RCC 7860 (cell line): ENCODE results near the gene CNTN5.

Experiments
- DNase-seq: peaks from one replicate; pipeline ENCODE4 v3.0.0-alpha.2; 2015; ENCODE audit warnings: low spot score
- FAIRE-seq: peaks from 2 replicates; lab custom pipeline; 2012; peaks lifted over from hg19 to GRCh38; lab: Jason Lieb, UNC

Gene CNTN5

DNA sequence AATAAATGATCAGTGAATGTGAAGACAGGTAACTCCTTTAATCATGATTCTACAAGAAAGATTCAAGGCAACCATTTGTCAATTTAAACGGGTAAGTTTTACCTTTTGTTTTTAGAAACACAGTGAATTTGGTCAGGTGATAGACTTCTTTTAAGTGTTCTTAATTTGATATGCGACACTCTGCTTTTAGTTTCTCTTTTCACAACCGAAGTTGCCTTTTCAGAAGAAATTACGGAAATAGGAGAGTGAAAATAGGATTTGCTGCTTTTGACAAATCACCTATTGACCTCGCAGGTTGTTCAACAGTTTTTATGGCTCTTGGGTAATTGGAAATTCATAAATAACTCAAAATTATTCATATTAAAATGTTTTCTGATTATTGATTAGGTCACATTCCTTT, 142.1 kb downstream of the CNTN5 start:
- DNase-seq (no peak), FAIRE-seq (no peak)

DNA sequence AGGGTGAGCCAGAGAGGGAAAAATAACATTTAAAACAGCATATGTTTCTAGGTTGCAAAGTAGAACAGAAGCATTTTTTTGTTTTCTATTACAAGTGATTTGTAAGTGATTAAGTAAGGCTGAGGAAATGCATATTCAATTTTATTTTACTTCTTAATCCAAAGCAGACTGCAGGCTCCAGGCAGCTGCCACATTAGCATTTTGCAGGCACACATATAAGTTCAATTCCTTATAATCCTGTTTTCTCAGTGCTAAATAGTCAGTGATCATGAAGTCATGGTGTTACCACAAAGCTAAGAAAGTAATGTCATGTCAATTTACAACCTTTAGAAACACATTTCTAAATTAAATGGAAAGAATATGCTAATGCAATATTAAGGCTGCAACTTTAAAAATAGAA, 149.8 kb downstream of the CNTN5 start:
- no peak for DNase-seq
- no peak for FAIRE-seq

DNA sequence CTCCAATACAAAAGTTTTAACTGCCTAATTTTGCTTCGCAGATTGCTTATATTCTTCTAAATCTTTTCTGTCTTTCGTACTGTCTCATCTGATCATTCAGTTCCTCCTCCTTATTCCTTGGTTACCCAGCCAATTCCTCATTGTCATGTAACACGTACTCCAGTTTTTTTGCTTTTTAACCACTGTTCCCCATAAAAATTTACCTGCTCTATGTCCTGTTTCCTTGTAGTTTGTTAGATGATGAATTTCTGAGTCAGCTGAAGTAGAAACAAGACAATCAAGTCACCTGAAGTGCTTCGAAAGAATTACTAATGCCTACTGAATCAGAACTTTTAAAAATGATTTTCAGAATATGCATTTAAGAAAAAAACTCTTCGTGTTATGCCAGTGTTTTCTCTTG, 150.6 kb downstream of the CNTN5 start:
- DNase-seq (no peak), FAIRE-seq (no peak)

DNA sequence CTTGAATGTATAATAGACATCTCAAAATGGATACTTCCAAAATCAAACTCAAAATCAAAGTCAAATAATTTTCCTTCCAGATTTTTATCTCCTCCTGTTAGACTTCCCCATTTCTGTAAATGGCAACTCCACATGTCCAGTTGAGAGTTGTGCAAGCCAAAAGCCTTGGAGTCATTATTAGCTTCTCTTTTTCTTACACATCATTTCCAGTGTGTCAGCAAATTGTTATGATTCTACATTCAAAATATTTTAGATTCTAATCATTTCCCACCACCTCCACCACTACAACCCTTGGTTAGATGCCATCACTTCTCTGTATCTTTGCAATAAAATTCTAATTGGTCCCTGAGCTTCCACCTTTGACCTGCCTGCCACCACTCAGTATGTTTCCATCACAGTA, 155.7 kb downstream of the CNTN5 start:
- FAIRE-seq (no peak), DNase-seq (no peak)

DNA sequence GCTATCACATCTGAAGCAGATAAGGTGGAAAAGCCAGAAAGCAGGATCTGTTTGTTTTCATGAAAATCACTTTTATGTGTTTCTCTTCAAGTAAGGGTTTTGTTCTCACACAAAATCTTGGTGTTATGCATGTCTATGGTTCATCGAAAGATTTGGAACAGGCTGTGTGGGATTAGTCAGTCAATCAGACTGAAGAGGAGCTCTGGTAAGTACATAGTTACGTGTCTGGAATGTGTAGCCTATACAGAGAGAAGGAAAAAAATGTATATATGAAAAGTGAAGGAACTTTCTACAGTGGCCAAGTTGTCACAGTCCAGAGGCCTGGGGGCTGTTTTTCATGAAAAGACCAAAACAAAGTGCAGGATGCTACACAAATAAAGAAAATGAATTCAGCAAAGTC, 156.7 kb downstream of the CNTN5 start:
- no peak for DNase-seq
- FAIRE-seq: no peak

DNA sequence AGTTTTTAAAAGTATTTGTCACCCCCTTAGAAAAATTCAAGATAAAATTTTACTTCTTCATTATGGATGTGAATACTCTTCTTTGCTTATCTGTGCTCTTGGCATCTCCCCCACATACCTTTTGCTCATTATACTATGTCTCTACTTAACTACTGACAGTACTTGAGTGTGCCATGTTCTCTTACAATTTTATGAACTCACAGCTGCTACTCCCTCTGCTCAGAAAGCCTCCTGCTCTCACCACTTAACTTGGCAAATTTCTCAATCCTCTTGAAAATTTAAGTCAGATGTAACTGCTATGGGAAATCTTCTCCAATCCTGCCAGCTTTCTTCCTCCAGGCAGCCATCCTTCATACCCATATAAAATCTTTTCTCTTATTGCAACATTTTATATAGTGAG, 163.4 kb downstream of the CNTN5 start:
- DNase-seq (no peak), FAIRE-seq (no peak)

DNA sequence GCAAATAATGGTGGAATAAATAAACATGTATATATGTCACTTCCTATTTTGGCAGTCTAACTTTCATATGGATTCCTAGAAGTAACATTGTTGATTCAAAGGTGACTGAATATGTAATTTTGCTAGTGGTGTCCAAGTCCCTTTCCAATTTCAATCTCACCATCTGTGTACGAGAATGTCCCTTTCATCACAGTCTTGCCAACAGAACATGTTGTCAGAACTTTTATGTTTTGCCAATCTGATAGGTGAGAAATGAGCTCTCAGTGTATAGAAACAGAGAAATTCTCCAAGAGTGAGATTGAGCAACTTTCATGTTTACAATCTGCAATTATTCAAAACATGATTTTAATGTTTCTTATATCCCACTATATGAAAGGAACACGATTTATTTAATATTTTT, 167.5 kb downstream of the CNTN5 start:
- no peak for DNase-seq

DNA sequence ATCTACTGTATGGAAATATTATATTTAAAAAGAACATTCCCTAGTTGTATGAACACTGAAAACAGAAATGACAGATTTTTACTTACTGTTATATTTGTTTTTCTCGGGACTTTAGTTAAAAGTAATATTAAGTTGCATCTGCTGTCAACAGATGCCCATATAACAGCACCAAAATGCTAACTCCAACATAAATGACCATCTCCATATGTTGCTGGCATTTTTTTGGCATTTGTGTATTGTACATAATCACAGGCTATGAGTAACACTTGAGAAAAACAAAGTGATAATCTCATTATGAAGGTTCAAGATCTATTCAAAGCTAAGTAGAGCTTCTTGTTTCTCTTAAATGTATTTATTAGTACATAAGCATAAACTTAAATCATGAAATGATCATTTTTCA, 172.0 kb downstream of the CNTN5 start:
- DNase-seq: no peak
- FAIRE-seq: no peak

More for the DNA sequence above, 167.5 kb downstream of the CNTN5 start:
- no peak for FAIRE-seq

DNA sequence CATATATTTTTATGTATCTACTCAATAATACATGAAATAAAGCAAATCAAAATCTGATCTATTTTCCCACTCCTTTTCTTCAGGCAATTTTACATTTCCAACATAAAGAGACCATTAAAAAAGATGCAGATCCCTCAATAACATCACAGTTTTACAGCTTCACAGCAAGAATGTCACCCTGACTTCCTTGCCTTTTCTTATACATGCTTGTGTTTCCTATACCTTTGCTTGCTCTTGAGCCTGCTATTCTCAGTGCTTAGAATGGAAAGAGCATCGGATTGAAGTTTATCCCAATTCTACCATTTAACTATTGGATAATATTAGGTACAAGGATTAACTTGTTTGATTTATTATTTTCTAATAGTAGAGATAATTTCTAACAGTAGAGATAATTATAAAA, 176.7 kb downstream of the CNTN5 start:
- DNase-seq (no peak), FAIRE-seq (no peak)

DNA sequence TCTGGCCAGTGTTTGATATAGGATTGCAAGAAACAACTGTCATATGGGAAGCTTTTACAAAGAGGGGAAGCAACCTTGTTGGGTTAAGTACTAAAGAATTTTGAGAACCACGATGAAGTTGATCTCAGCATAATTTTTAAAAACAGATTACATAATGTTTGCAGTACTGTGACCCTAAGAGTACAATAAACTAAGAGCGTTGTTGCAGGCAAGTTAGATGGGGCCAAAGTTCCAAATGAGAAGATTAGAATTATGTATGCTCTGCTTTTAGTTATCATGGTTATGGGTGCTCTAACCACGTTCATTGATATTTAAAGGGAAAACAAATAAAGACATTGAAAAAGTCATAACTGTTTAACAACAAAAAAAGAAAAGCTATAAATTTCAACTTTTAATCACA, 177.5 kb downstream of the CNTN5 start:
- DNase-seq (no peak), FAIRE-seq (no peak)

DNA sequence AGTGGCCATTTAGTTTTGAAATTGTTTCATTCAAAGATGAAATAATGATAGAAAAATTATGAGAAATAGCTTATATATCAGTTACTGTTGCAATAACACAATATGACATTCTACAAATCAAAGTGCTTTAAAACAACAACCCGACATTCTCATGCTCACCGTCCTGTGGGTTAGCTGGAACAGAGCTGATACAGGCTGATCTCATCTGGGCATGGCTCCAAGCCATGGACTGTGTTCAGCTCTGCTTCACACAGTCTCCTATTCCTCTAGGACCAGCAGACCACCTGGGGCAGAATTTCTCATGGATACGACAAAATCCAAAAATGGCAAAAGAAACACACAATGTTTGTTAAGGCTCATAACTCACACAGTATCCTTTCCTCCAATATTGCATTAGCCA, 178.6 kb downstream of the CNTN5 start:
- DNase-seq (no peak), FAIRE-seq (no peak)

DNA sequence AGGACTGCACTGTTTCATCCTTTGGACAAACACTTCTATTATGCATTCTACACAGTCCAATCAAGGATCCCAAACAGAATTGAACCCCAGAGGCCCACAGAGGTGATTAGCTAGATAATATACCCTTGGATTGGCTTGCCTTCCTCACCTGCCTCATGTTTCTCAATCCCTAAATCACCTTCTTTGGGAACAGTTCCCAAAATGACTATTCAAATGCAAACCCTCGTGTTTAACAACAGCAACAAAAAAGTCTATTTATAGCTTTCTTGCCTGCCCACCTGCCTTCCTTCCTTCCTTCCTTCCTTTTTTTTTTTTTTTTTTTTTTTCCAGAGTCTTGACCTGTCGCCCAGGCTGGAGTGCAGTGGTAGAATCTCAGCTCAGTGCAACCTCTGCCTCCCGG, 180.0 kb downstream of the CNTN5 start:
- DNase-seq: no peak
- FAIRE-seq: no peak

DNA sequence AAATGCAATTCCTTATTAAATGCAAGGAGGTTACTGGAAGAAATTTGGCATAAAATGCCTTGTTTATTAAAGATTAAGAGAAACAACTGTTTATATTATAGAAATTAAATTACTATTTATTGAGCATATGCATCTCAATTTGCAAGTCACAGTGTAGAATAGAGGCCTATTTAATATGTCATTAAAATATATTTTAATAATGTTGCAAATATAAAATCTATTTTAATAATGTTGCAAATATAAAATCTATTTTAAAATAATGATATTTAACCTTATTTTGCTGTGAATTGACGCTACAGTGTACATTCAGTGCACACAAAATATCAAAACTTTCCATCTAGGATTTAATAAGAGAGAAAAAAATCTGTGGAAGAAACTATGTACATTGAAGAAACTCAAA, 188.1 kb downstream of the CNTN5 start:
- FAIRE-seq (no peak), DNase-seq (no peak)

DNA sequence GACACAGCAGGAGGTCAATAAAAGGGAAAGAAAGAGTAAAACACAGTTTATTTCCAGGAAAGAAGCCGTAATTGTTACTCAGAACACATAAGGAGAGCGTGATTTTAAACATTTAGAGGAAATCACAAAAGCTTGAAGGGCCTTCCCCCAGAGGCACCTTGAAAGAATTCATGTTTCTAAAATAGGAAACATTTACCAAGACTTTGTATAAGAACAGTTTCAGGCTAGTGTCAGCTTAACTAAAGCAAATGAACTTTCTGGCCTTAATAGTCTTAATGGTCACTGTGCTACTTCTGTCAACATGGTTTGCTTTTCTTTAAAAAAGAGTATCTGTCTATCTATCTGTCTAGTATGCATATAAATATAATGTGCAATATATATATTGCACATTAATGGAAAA, 208.8 kb downstream of the CNTN5 start:
- no peak for DNase-seq
- no peak for FAIRE-seq

DNA sequence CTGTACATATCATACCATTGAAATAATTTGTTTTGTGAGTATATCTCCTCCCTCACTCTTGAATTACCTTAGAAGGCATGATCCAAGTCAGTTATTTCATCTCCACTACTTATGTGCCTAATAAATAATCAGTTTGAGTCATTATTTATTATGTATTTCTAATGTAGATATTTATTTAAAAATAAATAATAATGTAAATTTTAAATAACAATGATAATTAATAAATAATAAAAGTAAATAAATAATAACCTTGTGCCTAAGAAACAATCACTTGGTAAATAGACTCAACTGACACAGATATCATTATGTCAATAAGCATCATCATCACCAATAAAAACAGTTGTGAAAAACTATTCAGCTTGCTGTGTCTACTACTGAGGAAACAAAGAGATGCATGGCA, 213.8 kb downstream of the CNTN5 start:
- FAIRE-seq (no peak), DNase-seq (no peak)

DNA sequence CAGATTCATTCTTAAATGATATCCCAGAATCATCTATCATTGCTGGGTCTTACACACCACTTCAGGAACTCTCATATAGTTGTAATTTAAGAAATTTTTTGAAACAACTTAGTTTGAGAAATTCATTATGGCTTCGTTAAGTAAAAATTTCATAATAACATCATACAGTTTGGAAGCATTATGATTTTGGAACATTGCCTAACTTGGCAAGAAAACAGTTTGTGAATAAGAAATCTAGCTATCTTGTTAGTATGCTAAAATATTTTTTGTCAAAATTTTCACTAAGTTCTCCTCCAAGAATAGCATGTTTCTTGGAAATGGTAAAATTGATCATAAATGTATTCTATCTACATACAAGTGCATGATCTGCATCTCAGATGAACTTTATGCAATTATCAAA, 217.7 kb downstream of the CNTN5 start:
- no peak for FAIRE-seq

DNA sequence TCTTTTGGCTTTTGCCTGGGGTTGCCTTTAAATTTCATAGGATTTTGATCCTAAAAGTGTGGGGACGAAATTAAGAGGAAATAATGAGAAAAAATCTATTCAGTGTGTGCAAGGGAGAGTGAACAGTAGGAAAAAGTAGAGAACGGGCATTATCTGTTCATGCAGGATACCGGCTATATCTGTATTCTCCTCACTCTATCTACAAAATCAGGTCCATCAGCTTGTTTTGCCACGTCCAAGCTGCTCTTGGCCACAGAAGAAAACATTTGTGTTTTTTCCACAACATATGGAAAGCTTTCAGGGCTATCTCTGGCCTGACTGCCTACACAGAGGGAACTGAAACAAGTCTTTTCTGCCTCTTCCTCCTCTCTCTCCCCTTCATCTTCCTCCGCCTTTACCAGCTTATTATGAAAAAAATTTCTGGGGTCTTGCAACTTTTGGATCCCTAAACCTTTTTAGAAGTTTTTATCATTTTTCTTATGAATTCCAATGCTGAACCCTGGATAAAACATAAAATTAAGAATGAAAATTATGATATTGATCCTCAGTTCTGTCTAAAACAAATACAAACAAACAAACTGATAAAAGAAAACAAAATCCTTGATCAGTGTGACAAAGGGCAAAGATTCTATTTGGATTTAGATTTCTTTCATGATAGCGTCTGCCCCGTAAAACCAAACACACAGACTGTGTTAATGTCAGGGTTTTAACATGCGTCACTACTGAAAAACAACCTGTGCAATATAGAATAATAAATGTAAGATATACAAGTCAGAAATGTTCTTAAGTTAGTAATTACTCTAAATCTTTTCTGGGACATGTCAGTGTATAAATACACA, 219.7 kb downstream of the CNTN5 start:
- DNase-seq: no peak
- FAIRE-seq: no peak

More for the DNA sequence above, 217.7 kb downstream of the CNTN5 start:
- DNase-seq: no peak

DNA sequence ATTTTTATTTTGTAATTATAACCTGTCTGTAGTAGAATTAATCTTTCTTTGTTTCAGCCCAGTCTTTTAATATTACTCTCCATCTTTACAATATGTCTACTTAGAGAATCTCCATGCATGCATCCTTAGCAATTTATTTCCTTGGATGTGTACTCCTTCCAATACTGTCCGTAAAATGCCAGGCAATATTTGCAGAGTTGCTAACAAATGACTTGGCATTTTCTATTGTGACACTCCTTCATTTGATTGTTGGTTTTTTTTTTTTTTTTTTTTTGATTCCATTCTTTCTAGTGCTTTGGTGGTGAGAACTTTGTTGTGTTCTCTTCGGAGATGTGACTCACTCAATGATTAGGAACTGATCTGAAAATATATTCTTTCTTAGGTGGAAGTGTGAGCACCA, 220.3 kb downstream of the CNTN5 start:
- no peak for DNase-seq
- FAIRE-seq: no peak

DNA sequence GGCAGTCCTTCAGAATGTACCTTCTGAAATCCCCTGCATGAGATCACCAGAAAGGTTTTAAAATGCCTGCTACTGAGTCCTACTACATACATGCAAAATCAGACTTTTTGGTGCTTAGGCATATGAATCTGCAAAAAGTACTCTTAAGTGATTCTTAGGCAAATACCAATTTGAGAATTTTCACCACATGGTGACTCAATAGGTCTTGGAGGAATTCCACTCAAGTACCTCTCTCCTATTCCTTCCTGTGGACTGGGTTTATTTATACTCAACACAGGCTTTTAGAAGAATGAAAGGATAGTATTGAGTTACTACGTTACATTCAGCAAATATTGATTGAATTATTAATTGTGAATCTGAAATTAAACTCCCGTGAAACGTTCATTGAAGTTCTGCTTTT, 223.9 kb downstream of the CNTN5 start:
- DNase-seq (no peak), FAIRE-seq (no peak)

DNA sequence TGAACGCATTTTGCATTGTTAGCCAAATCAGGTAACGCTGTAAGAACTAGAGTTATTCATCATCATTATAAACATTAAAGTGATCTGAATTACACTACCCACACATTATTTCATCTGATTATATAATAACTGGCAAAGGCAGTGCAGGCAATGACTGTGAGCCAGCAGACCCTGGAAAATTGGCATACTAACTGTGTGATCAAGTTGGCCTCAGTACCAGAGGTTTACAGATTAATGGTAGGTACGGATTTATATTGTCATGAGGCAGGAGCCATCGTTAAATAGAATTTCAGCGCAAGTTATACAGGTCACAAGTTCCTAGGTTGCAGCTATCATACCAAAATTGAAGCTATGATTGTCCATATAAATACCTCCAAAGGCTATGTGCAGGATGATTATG, 225.4 kb downstream of the CNTN5 start:
- no peak for FAIRE-seq
- no peak for DNase-seq

DNA sequence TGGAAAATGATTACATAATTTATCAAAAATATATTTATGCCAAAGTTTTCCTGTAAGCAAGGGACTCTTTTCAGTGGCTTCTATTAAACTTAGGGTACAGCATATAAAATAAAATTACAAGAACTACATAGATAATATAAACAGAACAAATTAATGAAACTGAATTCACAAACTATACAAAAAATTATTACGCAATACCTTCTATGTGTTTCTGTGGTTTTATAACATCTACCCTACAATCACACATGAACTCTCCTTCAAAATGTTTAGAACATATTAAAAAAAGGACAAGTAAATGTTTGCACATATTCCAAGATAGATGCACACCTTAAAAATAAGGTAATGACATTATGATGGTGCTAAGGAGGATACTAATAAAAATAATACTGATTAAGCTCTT, 235.9 kb downstream of the CNTN5 start:
- FAIRE-seq (no peak), DNase-seq (no peak)

DNA sequence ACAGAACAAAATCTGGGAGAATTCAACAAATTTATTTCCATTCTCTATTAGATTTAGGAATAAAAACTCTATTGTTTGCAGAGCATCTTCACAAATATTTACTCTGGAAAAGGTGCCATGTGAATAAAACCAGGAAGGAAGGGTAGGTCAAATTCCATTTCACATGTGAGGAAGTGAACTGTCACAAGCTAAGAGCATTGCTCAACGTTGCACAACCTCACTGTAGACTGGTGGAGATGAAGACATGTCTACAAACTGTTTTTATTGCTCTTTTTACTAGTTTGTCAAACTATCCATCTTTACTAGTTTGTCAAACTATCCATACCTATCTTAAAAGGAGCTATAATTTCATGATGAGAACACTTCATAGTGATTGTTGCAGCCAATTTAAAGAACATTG, 236.4 kb downstream of the CNTN5 start:
- DNase-seq (no peak), FAIRE-seq (no peak)

DNA sequence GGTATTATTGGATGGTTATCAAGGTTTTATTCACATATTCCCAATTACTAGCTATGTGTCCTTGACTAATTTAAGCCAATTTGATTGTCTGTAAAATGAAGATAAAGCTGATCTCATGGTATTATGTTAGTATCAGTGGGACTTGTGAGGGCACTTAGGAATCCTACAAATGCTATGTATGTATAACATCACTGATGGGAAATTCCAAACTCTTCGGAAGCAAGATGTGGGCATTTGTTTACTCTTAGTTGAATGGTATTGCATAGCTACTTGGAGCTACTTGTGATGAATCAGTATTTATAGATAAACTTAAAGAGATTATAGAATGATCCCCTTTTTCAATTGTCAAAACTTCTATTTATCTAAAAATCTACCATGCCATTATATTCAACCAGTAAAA, 239.9 kb downstream of the CNTN5 start:
- no peak for DNase-seq
- FAIRE-seq: no peak
